NOMO-1 (cell line): Measurements from ENCODE around the gene MARVELD3.
A peak's percentile ranks its signal among the peaks of the same experiment; 100 is the strongest.

ENCODE experiments used
- DNase-seq, 2 experiments: peaks; one replicate each; lab custom pipeline; 2025; ENCODE audit not compliant: unreplicated experiment in 2 of 2; lab: John Stamatoyannopoulos, UW

Gene MARVELD3

GRCh38 chr16:71618429-71618828 lies 7.6 kb upstream of the MARVELD3 start:
- DNase-seq = no peak

GRCh38 chr16:71622088-71622487 lies 3.9 kb upstream of the MARVELD3 start:
- DNase-seq = no peak

- no peak for DNase-seq
These were observed 2.4 kb upstream of the MARVELD3 start for GRCh38 chr16:71623597-71623996.

- DNase-seq = no peak
These were observed 702 bp upstream of the MARVELD3 start for GRCh38 chr16:71625113-71625850.

GRCh38 chr16:71626858-71627213 lies 852 bp downstream of the MARVELD3 start:
- no peak for DNase-seq

- DNase-seq = no peak
These were observed 1.8 kb downstream of the MARVELD3 start for GRCh38 chr16:71627731-71628181.

- no peak for DNase-seq
These were observed 2.8 kb downstream of the MARVELD3 start for GRCh38 chr16:71628810-71629209.

- no peak for DNase-seq
These were observed 3.5 kb downstream of the MARVELD3 start for GRCh38 chr16:71629278-71630016.

GRCh38 chr16:71630808-71631207 lies 4.8 kb downstream of the MARVELD3 start:
- no peak for DNase-seq

- DNase-seq = no peak
These were observed 5.8 kb downstream of the MARVELD3 start for GRCh38 chr16:71631776-71632175.

- no peak for DNase-seq
These were observed 9.6 kb downstream of the MARVELD3 start for GRCh38 chr16:71635632-71636031.

- DNase-seq = no peak
These were observed 11.4 kb downstream of the MARVELD3 start for GRCh38 chr16:71637398-71637797.

- peak; percentile 10 to 25 for DNase-seq
These were observed 19.5 kb downstream of the MARVELD3 start for GRCh38 chr16:71645450-71645849.

- no peak for DNase-seq
These were observed 21.4 kb downstream of the MARVELD3 start for GRCh38 chr16:71647391-71647790.

GRCh38 chr16:71648162-71648561 lies 22.2 kb downstream of the MARVELD3 start:
- DNase-seq = no peak

GRCh38 chr16:71648921-71649320 lies 22.9 kb downstream of the MARVELD3 start:
- no peak for DNase-seq

- DNase-seq = no peak
These were observed 23.7 kb downstream of the MARVELD3 start for GRCh38 chr16:71649704-71650103.

GRCh38 chr16:71658771-71659170 lies 32.8 kb downstream of the MARVELD3 start:
- no peak for DNase-seq

GRCh38 chr16:71659471-71659870 lies 33.5 kb downstream of the MARVELD3 start:
- DNase-seq = no peak

- no peak for DNase-seq
These were observed 40.3 kb downstream of the MARVELD3 start for GRCh38 chr16:71666264-71666663.

GRCh38 chr16:71666928-71667707 lies 41.1 kb downstream of the MARVELD3 start:
- DNase-seq = no peak
